CD4-positive, alpha-beta memory T cell (primary cell): ENCODE data around the gene OTUD5. TPM values are rescaled to one million over a fixed set of nuclear protein-coding genes. Genes with fewer than 3 reads are reported as not detected.

Source experiments
- CTCF ChIA-PET: fragments of 350-600 bp; sonication (Branson Sonifier 250); formaldehyde crosslinking; loops from one replicate; lab custom pipeline; 2021; ENCODE audit warnings: inconsistent platforms; ENCODE audit not compliant: partially characterized antibody; lab: Charles Lee
- POLR2A ChIA-PET: fragments of 350-600 bp; sonication (Branson Sonifier 250); formaldehyde crosslinking; loops from one replicate; lab custom pipeline; 2021; ENCODE audit not compliant: partially characterized antibody; lab: Charles Lee
- DNase-seq, 5 donors: peaks; one replicate each; pipeline versions ENCODE4 v3.0.0 to v3.0.0-alpha.2; 2020 to 2022; ENCODE audit warnings: mixed read lengths in 1 of 5
- H3K27ac ChIP-seq: one replicate; pipeline ENCODE4 v1.7.0; 2013; ENCODE audit warnings: low read depth, low read length
- H3K27me3 ChIP-seq: 2 replicates; pipeline ENCODE4 v1.7.0; 2013; ENCODE audit warnings: mild to moderate bottlenecking, low read length, moderate library complexity; ENCODE audit not compliant: insufficient read depth
- H3K36me3 ChIP-seq: 2 replicates; pipeline ENCODE4 v1.7.0; 2013; ENCODE audit warnings: mild to moderate bottlenecking, low read length, moderate library complexity; ENCODE audit not compliant: insufficient read depth
- H3K4me1 ChIP-seq: 2 replicates; pipeline ENCODE4 v1.7.0; 2013; ENCODE audit warnings: mild to moderate bottlenecking, low read length, moderate library complexity; ENCODE audit not compliant: insufficient read depth
- H3K4me3 ChIP-seq, 2 donors: one replicate each; pipeline ENCODE4 v1.7.0; 2013; ENCODE audit warnings: low read length in 2 of 2, mild to moderate bottlenecking in 1 of 2
- H3K9me3 ChIP-seq, 2 donors: one replicate each; pipeline ENCODE4 v1.7.0; 2013; ENCODE audit warnings: low read length in 2 of 2, control low read depth in 1 of 2; ENCODE audit not compliant: control insufficient read depth in 1 of 2
- H3K27ac Mint-ChIP-seq, 7 donors: one replicate each; pipeline ENCODE4 v1.8.0; 2020 to 2021; ENCODE audit warnings: mixed read lengths in 7 of 7, mild to moderate bottlenecking in 6 of 7, inconsistent platforms in 3 of 7, moderate library complexity in 3 of 7
- H3K27me3 Mint-ChIP-seq, 2 donors: one replicate each; pipeline ENCODE4 v1.8.0; 2020 to 2021; ENCODE audit warnings: mixed read lengths in 2 of 2
- H3K36me3 Mint-ChIP-seq, 2 donors: one replicate each; pipeline ENCODE4 v1.8.0; 2020 to 2021; ENCODE audit warnings: mixed read lengths in 2 of 2, inconsistent platforms in 1 of 2, mild to moderate bottlenecking in 1 of 2
- H3K4me1 Mint-ChIP-seq, 4 donors: one replicate each; pipeline ENCODE4 v1.8.0; 2020 to 2021; ENCODE audit warnings: mixed read lengths in 4 of 4, mild to moderate bottlenecking in 1 of 4
- H3K4me3 Mint-ChIP-seq, 8 donors: one replicate each; pipeline ENCODE4 v1.8.0; 2020 to 2021; ENCODE audit warnings: mixed read lengths in 8 of 8, mild to moderate bottlenecking in 7 of 8, moderate library complexity in 6 of 8, inconsistent platforms in 3 of 8
- H3K9me3 Mint-ChIP-seq, 8 donors: one replicate each; pipeline ENCODE4 v1.8.0; 2020 to 2021; ENCODE audit warnings: mixed read lengths in 8 of 8, mild to moderate bottlenecking in 5 of 8, inconsistent platforms in 3 of 8, moderate library complexity in 1 of 8
- intact Hi-C: fragments of 100-400 bp; cut with micrococcal nuclease; formaldehyde crosslinking; loops from one replicate; pipeline ENCODE4 v1.15.1; 2023
- polyA plus RNA-seq, 2 donors: library from polyadenylated mRNA; unstranded; fragments of 300-500 nt; fragmentation: Illumina TruSeq; gene quantifications; one replicate each; pipeline ENCODE4 v1.2.3, GENCODE V29; 2021
- total RNA-seq, 2 experiments: library from RNA; stranded (reverse); gene quantifications; one replicate each; pipeline ENCODE4 v1.2.3, GENCODE V29; 2021

The OTUD5 gene
- total and polyA plus RNA-seq, 4 experiments from 2014 or later: 16.5 to 94.5 (median 68.8) TPM

GRCh38 chrX:48909703-48910294 lies 47.6 kb downstream of the OTUD5 start:
- H3K36me3 Mint-ChIP-seq: peaks cover 26 to 45% of the 10 kb centered on the region in 2 donors
- ChIA-PET CTCF (interaction anchor here (1.6 kb wide), 1 partner anchor 262 kb away, joined by 6 read pairs; no protein-coding TSS in a partner anchor), POLR2A (interaction anchor here (0.9 kb wide), 1 partner anchor 10 kb away, joined by 3 read pairs; no protein-coding TSS in a partner anchor)
- Histone ChIP-seq H3K9me3 (no peaks in the 10 kb centered on the region), H3K27me3 (no peaks in the 10 kb centered on the region), H3K36me3 (peaks cover 21% of the 10 kb centered on the region), H3K4me1 (peaks cover 44% of the 10 kb centered on the region), H3K27ac (no peak overlapping the region), H3K4me3 (no peak overlapping the region)
- peaks cover 26 to 46% (median 37%) of the 10 kb centered on the region in 4 donors for H3K4me1 Mint-ChIP-seq
- DNase-seq: no peak
- no peaks in the 10 kb centered on the region for H3K27me3 Mint-ChIP-seq
- peak overlapping the region in 3 of 7 donors; percentile 46 to 96 (median 65) for H3K27ac Mint-ChIP-seq
- intact Hi-C loops: no loop called here
- H3K9me3 Mint-ChIP-seq: peaks cover 0 to 13% (median 0%) of the 10 kb centered on the region in 8 donors
- H3K4me3 Mint-ChIP-seq: peak overlapping the region in 3 of 8 donors; percentile 26 to 88 (median 36)

- Mint-ChIP-seq H3K4me1 (peaks cover 19 to 34% (median 27%) of the 10 kb centered on the region in 4 donors), H3K27me3 (no peaks in the 10 kb centered on the region), H3K27ac (peak overlapping the region in 2 of 7 donors; percentile 42 to 85), H3K4me3 (no peak overlapping the region), H3K9me3 (peaks cover 0 to 7% (median 0%) of the 10 kb centered on the region in 8 donors), H3K36me3 (peaks cover 16 to 40% of the 10 kb centered on the region in 2 donors)
- intact Hi-C loops: no loop called here
- H3K4me3 ChIP-seq: no peak overlapping the region
- H3K9me3 ChIP-seq: no peaks in the 10 kb centered on the region
- CTCF ChIA-PET: interaction anchor here (1.6 kb wide), 1 partner anchor 260 kb away, joined by 6 read pairs; no protein-coding TSS in a partner anchor
- H3K27me3 ChIP-seq: no peaks in the 10 kb centered on the region
- no peak overlapping the region for H3K27ac ChIP-seq
- peaks cover 9% of the 10 kb centered on the region for H3K36me3 ChIP-seq
- DNase-seq: no peak
- H3K4me1 ChIP-seq: peaks cover 32% of the 10 kb centered on the region
- POLR2A ChIA-PET: interaction anchor here (0.7 kb wide), 1 partner anchor 10 kb away, joined by 3 read pairs; the partner anchor contains the start of gene PQBP1
Measured at GRCh38 chrX:48908600-48908999, 48.8 kb downstream of the OTUD5 start.

GRCh38 chrX:48905090-48905790 lies 52.2 kb downstream of the OTUD5 start:
- Mint-ChIP-seq H3K4me1 (peaks cover 0 to 6% (median 1%) of the 10 kb centered on the region in 4 donors), H3K4me3 (no peak overlapping the region), H3K27me3 (no peaks in the 10 kb centered on the region), H3K27ac (peak overlapping the region in 1 of 7 donors; percentile 18), H3K36me3 (peaks cover 10 to 27% of the 10 kb centered on the region in 2 donors), H3K9me3 (no peaks in the 10 kb centered on the region)
- intact Hi-C loops: no loop called here
- Histone ChIP-seq H3K4me1 (peaks cover 5% of the 10 kb centered on the region), H3K27me3 (no peaks in the 10 kb centered on the region), H3K9me3 (no peaks in the 10 kb centered on the region), H3K36me3 (peaks cover 14% of the 10 kb centered on the region), H3K4me3 (no peak overlapping the region), H3K27ac (no peak overlapping the region)
- ChIA-PET CTCF (no interaction called here), POLR2A (no interaction called here)
- no peak for DNase-seq

- Histone ChIP-seq H3K4me3 (no peak overlapping the region), H3K36me3 (peaks cover 14% of the 10 kb centered on the region), H3K27ac (no peak overlapping the region), H3K4me1 (peaks cover 3% of the 10 kb centered on the region), H3K9me3 (no peaks in the 10 kb centered on the region), H3K27me3 (no peaks in the 10 kb centered on the region)
- peaks cover 10 to 27% of the 10 kb centered on the region in 2 donors for H3K36me3 Mint-ChIP-seq
- no peak overlapping the region for H3K4me3 Mint-ChIP-seq
- intact Hi-C loops: no loop called here
- H3K9me3 Mint-ChIP-seq: no peaks in the 10 kb centered on the region
- ChIA-PET POLR2A (interaction anchor here (1.2 to 2.2 kb wide), 3 partner anchors 8 to 135 kb away, joined by 3 to 15 read pairs (median 4); partner anchors contain the start of gene SLC35A2), CTCF (no interaction called here)
- no peak overlapping the region for H3K27ac Mint-ChIP-seq
- DNase-seq: no peak
- H3K27me3 Mint-ChIP-seq: no peaks in the 10 kb centered on the region
- peaks cover 0 to 4% (median 1%) of the 10 kb centered on the region in 4 donors for H3K4me1 Mint-ChIP-seq
Measured at GRCh38 chrX:48904626-48905025, 52.8 kb downstream of the OTUD5 start.

GRCh38 chrX:48904180-48904579 lies 53.2 kb downstream of the OTUD5 start:
- peaks cover 10 to 27% of the 10 kb centered on the region in 2 donors for H3K36me3 Mint-ChIP-seq
- Histone ChIP-seq H3K27me3 (no peaks in the 10 kb centered on the region), H3K9me3 (no peaks in the 10 kb centered on the region), H3K36me3 (peaks cover 14% of the 10 kb centered on the region), H3K27ac (no peak overlapping the region), H3K4me3 (no peak overlapping the region), H3K4me1 (peaks cover 7% of the 10 kb centered on the region)
- CTCF ChIA-PET: no interaction called here
- no peak overlapping the region for H3K4me3 Mint-ChIP-seq
- intact Hi-C loops: no loop called here
- no peaks in the 10 kb centered on the region for H3K27me3 Mint-ChIP-seq
- peak overlapping the region in 3 of 7 donors; percentile 43 to 66 (median 55) for H3K27ac Mint-ChIP-seq
- POLR2A ChIA-PET: interaction anchor here (0.7 to 2.2 kb wide), 4 partner anchors 9 to 135 kb away, joined by 3 to 15 read pairs (median 4); partner anchors contain the start of gene SLC35A2
- H3K9me3 Mint-ChIP-seq: no peaks in the 10 kb centered on the region
- no peak for DNase-seq
- peaks cover 0 to 4% (median 1%) of the 10 kb centered on the region in 4 donors for H3K4me1 Mint-ChIP-seq

GRCh38 chrX:48903290-48903689 lies 54.1 kb downstream of the OTUD5 start:
- H3K9me3 ChIP-seq: no peaks in the 10 kb centered on the region
- DNase-seq: no peak
- Mint-ChIP-seq H3K36me3 (peaks cover 5 to 29% of the 10 kb centered on the region in 2 donors), H3K27me3 (no peaks in the 10 kb centered on the region), H3K4me3 (no peak overlapping the region), H3K27ac (peak overlapping the region in 3 of 7 donors; percentile 9 to 59 (median 55)), H3K9me3 (no peaks in the 10 kb centered on the region), H3K4me1 (peaks cover 0 to 7% (median 3%) of the 10 kb centered on the region in 4 donors)
- POLR2A ChIA-PET: interaction anchor here (0.9 to 2.2 kb wide), 4 partner anchors 9 to 34 kb away, joined by 3 to 15 read pairs (median 4); partner anchors contain the start of gene SLC35A2
- H3K4me3 ChIP-seq: no peak overlapping the region
- CTCF ChIA-PET: interaction anchor here (1.4 kb wide), 1 partner anchor 43 kb away, joined by 4 read pairs; no protein-coding TSS in a partner anchor
- H3K27ac ChIP-seq: no peak overlapping the region
- H3K4me1 ChIP-seq: peaks cover 16% of the 10 kb centered on the region
- H3K27me3 ChIP-seq: no peaks in the 10 kb centered on the region
- intact Hi-C loops: no loop called here
- peaks cover 14% of the 10 kb centered on the region for H3K36me3 ChIP-seq
